SH-SY5Y (cell line): Measurements from ENCODE around the gene SLC25A48.

Experiments used
- GATA2 ChIP-seq: IDR thresholded peaks from 2 replicates; pipeline ENCODE4 v1.6.1; 2011; ENCODE audit warnings: mild to moderate bottlenecking, low read depth, low read length
- GATA3 ChIP-seq: IDR thresholded peaks from 2 replicates; pipeline ENCODE4 v1.6.1; 2011; ENCODE audit warnings: low read depth, mild to moderate bottlenecking, low read length, moderate library complexity

The SLC25A48 gene

DNA sequence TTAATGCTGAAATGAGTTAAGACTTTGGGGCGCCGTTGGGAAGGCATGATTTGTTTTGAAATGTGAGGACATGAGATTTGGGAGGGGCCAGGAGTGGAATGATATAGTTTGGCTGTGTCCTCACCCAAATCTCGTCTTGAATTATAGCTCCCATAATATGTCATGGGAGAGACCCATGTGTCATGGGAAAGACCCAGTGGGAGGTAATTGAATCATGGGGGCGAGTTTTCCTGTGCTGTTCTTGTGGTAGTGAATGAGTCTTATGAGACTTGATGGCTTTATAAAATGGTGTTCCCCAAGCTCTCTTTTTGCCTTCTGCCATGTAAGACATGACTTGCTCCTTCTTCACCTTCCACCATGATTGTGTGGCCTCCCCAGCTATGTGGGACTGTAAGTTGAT is 5.1 kb downstream of the SLC25A48 start:
- no peak for TF ChIP-seq GATA3
- TF ChIP-seq GATA2 = no peak

GRCh38 chr5:135840959-135841358 is 6.5 kb downstream of the SLC25A48 start:
- TF ChIP-seq GATA3 (no peak), GATA2 (no peak)

DNA sequence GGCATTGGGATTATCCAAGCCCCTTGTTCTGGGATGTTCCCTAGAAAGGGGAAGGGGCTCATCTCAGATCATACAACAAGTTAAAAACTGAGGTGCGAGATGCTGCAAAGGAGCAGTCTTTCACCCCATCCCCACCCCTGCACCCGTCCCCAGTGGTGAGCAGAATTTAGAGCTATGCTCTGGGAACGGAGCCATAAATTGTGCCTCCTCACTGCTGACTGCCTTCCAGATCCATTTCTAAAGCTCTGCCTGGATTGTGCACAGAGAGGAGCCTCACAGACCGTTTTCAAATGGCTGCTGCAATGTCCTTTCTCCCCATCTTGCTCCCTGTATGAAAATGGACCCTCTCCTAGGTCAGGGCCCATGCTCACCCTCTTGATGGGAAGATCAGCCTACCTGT is 8.3 kb downstream of the SLC25A48 start:
- TF ChIP-seq GATA2 (no peak), GATA3 (no peak)

DNA sequence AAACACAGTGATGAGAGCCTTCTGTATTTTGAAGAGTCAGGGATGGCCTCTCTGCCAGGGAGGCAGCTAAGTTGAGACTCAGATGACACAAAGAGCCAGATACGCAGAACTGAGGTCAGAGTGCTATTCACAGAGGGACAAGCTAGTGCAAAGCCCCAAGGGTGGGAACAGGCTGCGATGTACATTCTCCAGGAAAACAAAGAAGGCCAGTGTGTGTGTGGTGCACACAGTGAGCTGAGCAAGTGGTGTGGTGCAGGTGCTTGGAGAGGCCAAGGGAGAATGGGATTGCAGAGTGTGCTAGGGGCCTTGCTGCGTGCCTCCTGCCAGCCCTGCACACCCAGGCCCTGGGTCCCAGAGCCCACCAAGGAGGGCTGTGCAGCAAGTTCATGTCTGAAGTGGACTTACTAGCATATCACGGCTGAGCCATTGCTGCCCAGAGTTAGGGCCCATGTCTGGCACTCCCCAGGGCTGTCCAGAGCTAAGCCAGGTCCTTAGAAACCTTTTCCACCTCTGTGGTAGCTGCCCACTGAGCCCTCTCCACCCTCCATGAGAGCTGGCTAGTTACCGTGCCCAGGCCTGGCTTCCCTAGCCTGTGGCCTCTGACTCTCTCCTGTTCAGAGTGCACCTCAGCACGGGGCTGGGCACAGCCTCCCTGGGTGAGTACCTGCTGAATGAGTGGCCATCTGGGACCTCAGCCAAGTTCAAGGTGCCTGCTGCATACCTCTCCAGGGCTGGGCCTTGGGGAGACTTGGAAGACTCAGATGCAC is 9.3 kb downstream of the SLC25A48 start:
- TF ChIP-seq GATA3 = no peak
- no peak for TF ChIP-seq GATA2

GRCh38 chr5:135846311-135846710 is 11.8 kb downstream of the SLC25A48 start:
- TF ChIP-seq GATA2 (no peak), GATA3 (no peak)

- no peak for TF ChIP-seq GATA2
- no peak for TF ChIP-seq GATA3
These were observed 13.5 kb downstream of the SLC25A48 start for GRCh38 chr5:135847976-135848375.

- no peak for TF ChIP-seq GATA2
- TF ChIP-seq GATA3 = no peak
These were observed 15.8 kb downstream of the SLC25A48 start for GRCh38 chr5:135850231-135850630.

DNA sequence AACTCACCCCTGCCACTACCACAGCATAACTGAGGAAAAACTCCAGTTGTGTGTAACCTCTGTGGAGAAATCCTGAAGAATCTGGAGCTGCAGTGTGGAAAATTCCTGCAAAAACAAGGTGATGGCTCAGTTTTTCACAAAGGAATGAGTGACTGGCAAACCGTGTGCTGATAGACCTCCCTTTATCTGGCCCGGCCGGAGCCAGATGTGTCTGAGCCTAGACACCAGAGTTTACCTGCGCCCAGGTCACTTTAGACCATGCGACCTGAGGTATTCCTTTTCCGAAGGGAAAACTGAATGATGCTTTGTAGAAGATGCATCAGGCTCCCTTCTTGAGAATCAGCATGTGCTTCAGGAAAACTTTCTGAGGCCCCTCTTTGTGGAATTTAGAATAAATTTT is 16.2 kb downstream of the SLC25A48 start:
- no peak for TF ChIP-seq GATA2
- no peak for TF ChIP-seq GATA3

DNA sequence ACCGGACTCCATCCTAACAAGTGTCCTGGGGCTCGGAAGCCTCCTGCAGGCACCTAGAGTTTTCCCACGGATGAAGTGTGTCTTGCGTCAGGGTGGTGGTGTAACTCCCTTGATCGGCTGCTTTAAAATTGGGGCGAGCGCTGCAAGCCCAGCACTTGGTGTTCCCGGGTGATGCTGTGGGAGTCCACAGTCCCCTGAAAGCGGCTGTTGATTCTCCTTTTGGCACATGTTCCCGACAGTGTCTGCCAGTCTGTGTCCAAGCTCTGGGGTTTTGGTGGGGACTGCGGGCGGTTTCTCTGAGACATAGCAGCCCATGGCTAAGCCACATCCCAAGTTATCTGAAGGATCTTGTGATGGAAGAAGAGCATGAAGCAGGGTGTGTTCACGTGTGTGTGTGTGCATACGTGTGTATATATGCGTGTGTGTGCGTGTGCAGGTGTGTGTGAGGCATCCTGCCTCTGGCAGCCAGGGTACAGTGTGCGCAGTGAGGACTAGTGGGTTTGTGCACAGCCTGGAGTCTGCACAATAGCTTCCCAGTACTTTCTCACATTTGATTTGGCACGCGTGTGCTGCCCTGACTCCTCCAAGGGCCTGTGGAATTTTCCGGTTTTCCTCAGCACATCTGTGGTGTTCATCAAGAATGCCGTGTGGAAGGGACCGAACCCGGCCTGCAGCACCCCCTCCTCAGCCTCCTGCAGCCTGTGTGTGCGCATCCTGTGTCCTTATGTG is 16.9 kb downstream of the SLC25A48 start:
- TF ChIP-seq GATA2 (no peak), GATA3 (no peak)

DNA sequence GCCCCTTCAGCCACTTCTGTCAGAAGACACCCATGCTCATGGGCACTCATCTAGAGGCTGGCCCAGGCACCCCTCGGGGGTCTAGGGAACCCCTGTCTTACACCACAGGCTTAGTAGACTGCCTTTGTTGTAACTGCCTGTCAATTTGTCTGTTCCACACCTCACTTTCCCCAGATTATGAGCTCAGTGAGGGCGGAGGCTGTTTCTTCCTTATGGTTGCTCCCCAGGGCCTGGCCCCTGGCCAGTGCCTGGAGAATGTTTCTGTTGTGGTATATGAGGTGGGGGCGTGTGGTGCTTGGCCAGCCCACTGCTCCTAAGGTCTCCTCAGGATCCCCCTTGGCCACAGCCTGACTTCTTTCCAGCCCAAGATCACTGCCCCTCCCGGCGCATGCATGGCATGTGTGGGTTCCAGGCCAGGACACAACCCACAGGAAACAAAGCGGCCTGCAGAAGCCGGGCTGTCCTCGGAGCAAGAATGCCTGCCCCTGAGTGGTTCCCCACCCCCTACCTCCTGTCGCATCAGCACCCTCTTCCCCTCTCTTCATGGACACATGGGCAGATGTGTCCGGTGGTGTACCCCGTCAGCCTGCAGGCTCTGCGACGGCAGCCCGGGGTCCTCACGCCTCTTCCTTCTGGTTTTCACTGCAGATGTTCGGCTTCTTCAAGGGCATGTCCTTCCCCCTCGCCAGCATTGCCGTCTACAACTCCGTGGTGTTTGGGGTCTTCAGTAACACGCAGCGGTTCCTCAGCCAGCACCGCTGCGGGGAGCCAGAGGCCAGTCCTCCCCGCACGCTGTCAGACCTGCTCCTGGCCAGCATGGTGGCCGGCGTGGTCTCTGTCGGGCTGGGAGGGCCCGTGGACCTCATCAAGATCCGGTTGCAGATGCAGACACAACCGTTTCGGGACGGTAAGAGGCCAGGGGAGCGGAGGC is 17.7 kb downstream of the SLC25A48 start:
- TF ChIP-seq GATA2 = no peak
- no peak for TF ChIP-seq GATA3

DNA sequence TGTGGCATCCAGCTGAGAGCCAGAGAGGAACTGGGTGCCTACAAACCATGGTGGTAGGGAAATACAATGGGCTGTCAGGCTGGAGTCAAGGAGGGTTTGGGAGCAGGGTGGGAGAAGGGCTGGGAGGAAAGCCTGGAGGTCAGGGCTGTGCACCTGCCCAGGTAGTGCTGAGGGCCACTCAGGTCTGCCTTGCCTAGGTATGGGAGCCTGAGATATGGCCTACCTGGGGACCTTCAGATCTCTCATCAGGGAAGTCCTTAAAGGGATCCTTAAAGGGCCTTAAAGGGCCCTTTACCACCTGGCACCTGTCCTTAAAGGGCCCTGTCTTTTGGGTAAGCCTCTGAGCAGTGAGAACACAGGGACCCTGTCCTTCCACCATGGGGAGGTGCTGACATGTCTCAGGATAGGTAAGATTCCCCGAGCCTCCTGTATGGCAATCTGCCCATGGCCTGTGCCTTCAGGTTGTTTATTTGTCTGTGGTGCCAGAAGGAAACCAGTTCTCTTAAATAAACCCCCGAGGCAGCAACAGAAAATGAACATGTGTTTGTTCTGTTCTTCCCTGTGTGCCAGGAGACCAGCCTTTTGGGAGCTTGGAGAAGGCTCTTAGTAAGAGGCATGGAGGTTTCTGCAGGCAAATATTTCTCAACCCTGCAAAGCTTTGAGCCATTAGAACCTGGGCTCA is 23.3 kb downstream of the SLC25A48 start:
- TF ChIP-seq GATA3 (no peak), GATA2 (no peak)

- TF ChIP-seq GATA2 (no peak), GATA3 (no peak)
These were observed 25.2 kb downstream of the SLC25A48 start for GRCh38 chr5:135859641-135860040.

DNA sequence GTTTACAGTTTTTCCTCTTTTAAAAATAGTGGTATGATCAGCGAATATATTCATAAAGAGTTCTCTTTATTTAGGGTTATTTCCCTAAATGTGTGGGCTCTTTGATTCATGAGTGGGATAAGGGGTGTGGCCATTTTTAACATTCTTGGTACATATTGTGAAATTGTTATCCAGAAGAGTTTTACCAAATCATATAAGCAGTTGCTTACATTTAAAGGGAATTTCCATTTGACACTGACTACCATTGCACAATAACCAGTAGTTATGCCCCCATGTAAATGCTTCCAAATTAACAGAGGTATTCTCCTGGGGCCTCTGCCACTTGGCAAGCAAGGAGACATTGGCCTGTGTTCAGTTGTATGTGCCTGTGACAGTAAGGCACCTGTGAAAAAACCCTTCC is 27.2 kb downstream of the SLC25A48 start:
- TF ChIP-seq GATA2 (no peak), GATA3 (no peak)

DNA sequence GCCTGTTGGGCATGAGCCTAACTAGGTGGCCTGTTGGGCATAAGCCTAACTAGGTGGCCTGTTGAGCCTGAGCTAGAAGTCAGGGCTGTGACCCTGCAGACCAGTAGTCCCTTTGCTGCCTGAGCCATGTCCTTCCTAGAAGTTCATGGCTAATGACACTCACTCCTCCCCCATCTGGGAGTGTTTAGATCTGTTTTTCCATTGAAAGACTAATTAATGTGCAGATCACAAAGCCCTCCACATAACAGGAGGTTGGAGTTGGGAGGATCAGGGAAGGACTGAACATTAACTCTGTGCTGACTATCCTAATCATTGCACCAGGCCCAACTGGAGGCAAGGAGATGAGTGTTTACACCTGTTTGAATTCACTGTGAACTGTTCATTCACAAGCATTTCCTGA is 27.6 kb downstream of the SLC25A48 start:
- no peak for TF ChIP-seq GATA3
- TF ChIP-seq GATA2 = no peak

DNA sequence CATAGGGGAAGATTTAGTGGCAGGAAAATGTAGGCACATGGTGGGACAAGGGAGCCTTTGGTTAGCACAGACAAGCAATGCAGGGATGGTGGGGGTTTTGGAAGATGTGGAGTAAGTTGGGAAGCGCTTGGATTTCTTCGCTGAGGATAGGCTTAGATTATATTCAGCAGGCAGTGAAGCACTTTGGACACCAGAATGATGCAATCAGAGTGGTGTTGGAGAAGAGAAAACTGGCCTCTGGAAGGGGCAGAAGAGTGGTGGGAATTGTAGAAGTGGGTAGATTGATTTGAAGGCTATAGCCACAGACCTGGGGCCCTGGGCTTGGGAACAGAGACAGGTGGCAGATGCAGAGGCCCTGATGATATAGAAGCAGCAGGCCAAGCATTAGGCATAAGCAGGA is 28.3 kb downstream of the SLC25A48 start:
- no peak for TF ChIP-seq GATA2
- TF ChIP-seq GATA3 = no peak
